Activated T-helper 1 cell treated with anti-CD3 and anti-CD28 coated beads, Interleukin-12 subunit alpha, Interleukin-12 subunit beta, Interleukin-2, Interleukin-4 antibody, amounts not matched to agents 30 ng/mL and 10 ng/mL and 1 ng/mL, durations not matched to agents 14 hours and 24 hours and 36 hours (primary cell): ENCODE data around the gene TENM4. TPM values are rescaled to one million over a fixed set of nuclear protein-coding genes. Genes with fewer than 3 reads are reported as not detected.

Source experiments
- DNase-seq: peaks from one replicate; pipeline ENCODE4 v3.0.0; 2021; ENCODE audit warnings: low spot score
- H3K27ac Mint-ChIP-seq: one replicate; pipeline ENCODE4 v1.8.0; 2021; ENCODE audit warnings: mild to moderate bottlenecking, mixed read lengths
- H3K27me3 Mint-ChIP-seq: one replicate; pipeline ENCODE4 v1.8.0; 2022; ENCODE audit warnings: mild to moderate bottlenecking, moderate library complexity, mixed read lengths; ENCODE audit not compliant: insufficient read depth
- H3K36me3 Mint-ChIP-seq: one replicate; pipeline ENCODE4 v1.8.0; 2021; ENCODE audit warnings: low read depth, mixed read lengths
- H3K4me1 Mint-ChIP-seq: one replicate; pipeline ENCODE4 v1.8.0; 2021; ENCODE audit warnings: low read depth, mixed read lengths
- H3K4me3 Mint-ChIP-seq: one replicate; pipeline ENCODE4 v1.8.0; 2021; ENCODE audit warnings: mild to moderate bottlenecking, moderate library complexity, mixed read lengths
- H3K9me3 Mint-ChIP-seq: one replicate; pipeline ENCODE4 v1.8.0; 2021; ENCODE audit warnings: mixed read lengths
- intact Hi-C: fragments of 100-400 bp; cut with micrococcal nuclease; formaldehyde crosslinking; loops from one replicate; pipeline ENCODE4 v1.15.1; 2024
- total RNA-seq: library from RNA; stranded (reverse); gene quantifications from 2 replicates; pipeline ENCODE4 v1.2.3, GENCODE V29; 2022

TENM4 gene
- total RNA-seq, 1 donor from 2014 or later = 0.03 TPM

DNA sequence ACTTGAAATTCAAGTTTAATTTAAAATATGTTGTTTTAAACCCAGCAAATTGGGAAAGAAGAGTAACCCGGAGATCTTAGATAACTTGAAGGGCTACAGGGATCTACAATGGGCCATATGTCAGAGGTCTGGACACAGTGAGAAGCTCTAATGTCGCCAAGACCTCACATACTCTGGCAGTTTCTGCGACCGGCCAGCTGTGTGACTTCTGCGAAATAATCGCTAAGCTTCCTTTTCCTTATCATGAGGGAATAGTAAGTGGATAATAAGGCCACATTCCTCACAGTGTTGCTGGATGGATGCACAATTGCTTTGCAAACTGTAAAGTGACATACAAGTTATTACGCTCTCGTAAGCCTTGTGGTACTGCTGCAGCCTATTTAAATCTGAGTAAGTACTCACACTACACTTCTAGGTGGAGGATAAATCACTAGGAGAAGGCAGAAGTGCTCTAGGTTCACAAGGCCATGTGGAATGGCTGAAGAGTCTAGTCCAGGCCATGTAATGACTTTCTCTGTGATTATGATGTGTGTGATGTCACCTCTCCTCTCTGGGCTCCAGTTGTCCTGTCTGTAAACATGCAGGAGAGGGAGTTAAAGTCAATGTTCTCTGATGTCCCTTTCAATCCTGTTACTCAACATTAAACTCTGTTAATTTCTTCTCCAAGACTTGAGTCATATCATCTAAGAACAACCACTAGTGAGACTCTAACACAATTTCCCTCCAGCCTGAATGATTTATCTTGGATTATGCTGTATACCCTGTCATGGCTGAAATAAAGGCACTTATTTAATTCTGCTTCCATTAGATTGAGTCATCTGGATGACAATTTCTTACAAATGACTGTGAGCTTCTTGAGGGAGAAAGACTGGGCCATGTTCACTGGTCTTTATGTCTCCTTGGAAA, 673.5 kb downstream of the TENM4 start:
- H3K27me3 Mint-ChIP-seq = peaks cover 6% of the 10 kb centered on the region
- DNase-seq = no peak
- H3K36me3 Mint-ChIP-seq = no peaks in the 10 kb centered on the region
- intact Hi-C loops = no loop called here
- no peak overlapping the region for H3K4me3 Mint-ChIP-seq
- no peaks in the 10 kb centered on the region for H3K9me3 Mint-ChIP-seq
- H3K4me1 Mint-ChIP-seq = no peaks in the 10 kb centered on the region
- H3K27ac Mint-ChIP-seq = no peak overlapping the region

DNA sequence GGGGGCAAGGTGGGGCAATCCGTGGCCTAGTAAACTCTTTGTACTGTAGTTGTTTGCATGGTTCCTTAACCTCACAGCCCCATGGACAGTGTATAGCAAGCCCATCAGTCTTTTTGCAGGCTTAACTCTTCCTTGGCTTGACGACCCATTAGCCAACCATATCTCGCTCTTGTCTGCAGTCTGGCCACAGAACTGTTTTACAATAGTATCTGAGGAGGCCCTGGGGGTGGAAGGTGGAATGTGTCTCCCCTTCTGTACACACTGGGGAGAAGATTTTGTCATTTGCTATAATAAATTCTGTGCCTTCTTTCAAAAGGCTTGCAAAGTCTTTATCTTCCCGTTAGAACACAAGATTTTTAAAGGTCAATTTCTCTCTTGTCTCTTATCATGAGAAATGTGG, 675.9 kb downstream of the TENM4 start:
- no peaks in the 10 kb centered on the region for H3K4me1 Mint-ChIP-seq
- intact Hi-C loops = no loop called here
- DNase-seq = no peak
- H3K4me3 Mint-ChIP-seq = no peak overlapping the region
- H3K9me3 Mint-ChIP-seq = no peaks in the 10 kb centered on the region
- no peaks in the 10 kb centered on the region for H3K36me3 Mint-ChIP-seq
- H3K27ac Mint-ChIP-seq = no peak overlapping the region
- H3K27me3 Mint-ChIP-seq = peaks cover 6% of the 10 kb centered on the region

DNA sequence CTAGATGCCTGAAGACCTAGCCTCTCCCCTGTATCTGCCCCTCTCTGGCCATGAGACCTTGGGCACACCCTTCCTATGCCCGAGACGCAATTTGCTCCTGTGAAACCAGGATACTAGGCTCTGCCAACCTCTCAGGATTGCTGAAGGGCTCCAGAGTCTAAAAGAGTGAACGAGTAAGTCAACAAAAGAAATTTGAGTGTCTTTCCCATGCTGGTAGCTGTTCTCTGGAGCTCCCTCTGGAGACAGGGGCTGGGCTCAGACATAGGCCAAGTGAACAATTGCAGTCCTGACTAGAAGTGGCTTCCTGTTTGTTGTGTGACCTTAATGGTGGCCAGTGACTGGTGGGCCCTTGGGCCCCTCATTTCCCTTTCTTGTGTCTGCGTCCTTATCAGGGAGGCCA, 677.2 kb downstream of the TENM4 start:
- Mint-ChIP-seq H3K4me3 (no peak overlapping the region), H3K36me3 (no peaks in the 10 kb centered on the region), H3K27me3 (peaks cover 8% of the 10 kb centered on the region), H3K27ac (no peak overlapping the region), H3K4me1 (no peaks in the 10 kb centered on the region), H3K9me3 (no peaks in the 10 kb centered on the region)
- DNase-seq = no peak
- intact Hi-C loops = no loop called here

DNA sequence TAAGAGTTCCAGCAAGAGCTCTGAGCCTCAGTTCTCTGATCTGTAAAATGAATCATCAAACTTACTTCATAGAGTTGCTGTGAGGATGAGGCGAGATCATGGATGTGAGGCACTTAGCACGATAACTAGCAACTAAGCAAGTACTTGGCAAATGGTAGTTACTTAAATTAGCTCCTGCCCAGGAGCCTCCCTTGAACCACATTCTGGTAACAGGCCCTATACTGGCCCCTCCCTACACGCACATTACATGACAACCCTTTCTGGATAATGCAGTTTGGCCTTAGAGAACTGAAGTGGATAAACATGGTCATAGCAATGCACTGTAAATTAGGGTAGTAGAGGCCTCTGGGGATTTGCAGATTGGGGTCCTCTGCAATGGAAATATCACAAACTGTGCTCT, 678.7 kb downstream of the TENM4 start:
- Mint-ChIP-seq H3K4me3 (no peak overlapping the region), H3K27ac (no peak overlapping the region), H3K4me1 (no peaks in the 10 kb centered on the region), H3K36me3 (no peaks in the 10 kb centered on the region), H3K9me3 (no peaks in the 10 kb centered on the region), H3K27me3 (peaks cover 8% of the 10 kb centered on the region)
- no peak for DNase-seq
- intact Hi-C loops = no loop called here

DNA sequence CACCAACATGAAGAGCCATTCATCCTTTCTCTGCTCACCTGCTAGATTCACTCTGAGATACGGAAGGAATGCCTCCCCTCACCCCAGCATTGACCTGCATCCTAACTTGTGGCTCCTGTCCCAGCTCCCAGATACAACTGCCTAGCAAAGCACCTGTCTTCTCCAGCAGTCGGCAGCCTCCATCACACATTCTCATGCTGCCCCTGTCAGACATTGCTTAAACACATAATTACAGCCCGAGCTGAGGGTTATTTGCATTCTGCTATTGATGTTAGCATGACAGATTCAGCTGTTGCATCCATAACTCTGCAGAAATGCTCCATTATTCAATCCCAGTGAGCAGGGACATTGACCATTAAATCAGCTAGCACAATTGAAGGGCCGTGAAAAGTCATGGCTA, 681.8 kb downstream of the TENM4 start:
- peaks cover 5% of the 10 kb centered on the region for H3K27me3 Mint-ChIP-seq
- intact Hi-C loops = no loop called here
- DNase-seq = no peak
- no peak overlapping the region for H3K27ac Mint-ChIP-seq
- no peaks in the 10 kb centered on the region for H3K9me3 Mint-ChIP-seq
- H3K36me3 Mint-ChIP-seq = no peaks in the 10 kb centered on the region
- H3K4me1 Mint-ChIP-seq = no peaks in the 10 kb centered on the region
- no peak overlapping the region for H3K4me3 Mint-ChIP-seq

DNA sequence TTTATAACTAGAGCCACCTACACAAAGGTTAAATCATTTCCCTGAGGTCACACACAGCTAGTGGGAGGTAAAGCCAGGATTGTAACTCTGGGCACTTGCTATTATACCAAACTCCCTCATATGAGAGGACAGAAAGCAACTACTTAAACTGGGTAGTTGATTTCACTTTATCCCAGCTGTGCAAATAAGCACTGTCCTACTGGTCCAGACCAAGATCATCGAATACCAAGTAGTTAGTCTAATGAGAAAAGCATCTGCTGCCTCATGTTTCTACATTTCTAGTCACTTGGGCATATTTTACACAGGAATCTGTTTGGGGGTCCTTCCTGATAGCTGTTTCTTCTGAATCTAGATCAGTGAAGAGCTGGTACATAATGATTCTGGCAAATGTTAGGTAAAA, 687.5 kb downstream of the TENM4 start:
- H3K4me3 Mint-ChIP-seq = no peak overlapping the region
- H3K27me3 Mint-ChIP-seq = peaks cover 7% of the 10 kb centered on the region
- H3K36me3 Mint-ChIP-seq = no peaks in the 10 kb centered on the region
- intact Hi-C loops = no loop called here
- H3K4me1 Mint-ChIP-seq = no peaks in the 10 kb centered on the region
- no peak for DNase-seq
- no peaks in the 10 kb centered on the region for H3K9me3 Mint-ChIP-seq
- H3K27ac Mint-ChIP-seq = no peak overlapping the region

DNA sequence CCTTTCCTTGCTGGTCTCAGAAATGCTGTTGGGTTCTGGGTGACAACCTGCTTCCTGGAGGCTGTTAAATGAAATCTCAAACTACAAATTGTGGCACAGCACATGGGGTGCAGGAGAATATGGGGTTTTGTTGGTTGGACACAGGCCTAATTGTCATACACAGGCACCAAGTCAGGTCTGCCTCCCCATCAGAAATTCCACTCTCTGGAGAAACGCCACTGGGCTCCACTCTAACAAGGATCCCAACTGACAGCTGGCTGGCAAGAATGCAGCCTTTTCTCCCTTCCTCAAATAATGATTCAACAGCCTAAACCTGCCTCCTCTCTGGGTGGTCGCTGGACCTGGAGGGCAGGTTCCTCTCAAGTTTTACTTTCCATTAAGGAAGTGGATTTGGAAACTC, 688.3 kb downstream of the TENM4 start:
- intact Hi-C loops = no loop called here
- no peak for DNase-seq
- H3K4me3 Mint-ChIP-seq = no peak overlapping the region
- no peak overlapping the region for H3K27ac Mint-ChIP-seq
- H3K27me3 Mint-ChIP-seq = peaks cover 7% of the 10 kb centered on the region
- no peaks in the 10 kb centered on the region for H3K9me3 Mint-ChIP-seq
- no peaks in the 10 kb centered on the region for H3K4me1 Mint-ChIP-seq
- no peaks in the 10 kb centered on the region for H3K36me3 Mint-ChIP-seq

DNA sequence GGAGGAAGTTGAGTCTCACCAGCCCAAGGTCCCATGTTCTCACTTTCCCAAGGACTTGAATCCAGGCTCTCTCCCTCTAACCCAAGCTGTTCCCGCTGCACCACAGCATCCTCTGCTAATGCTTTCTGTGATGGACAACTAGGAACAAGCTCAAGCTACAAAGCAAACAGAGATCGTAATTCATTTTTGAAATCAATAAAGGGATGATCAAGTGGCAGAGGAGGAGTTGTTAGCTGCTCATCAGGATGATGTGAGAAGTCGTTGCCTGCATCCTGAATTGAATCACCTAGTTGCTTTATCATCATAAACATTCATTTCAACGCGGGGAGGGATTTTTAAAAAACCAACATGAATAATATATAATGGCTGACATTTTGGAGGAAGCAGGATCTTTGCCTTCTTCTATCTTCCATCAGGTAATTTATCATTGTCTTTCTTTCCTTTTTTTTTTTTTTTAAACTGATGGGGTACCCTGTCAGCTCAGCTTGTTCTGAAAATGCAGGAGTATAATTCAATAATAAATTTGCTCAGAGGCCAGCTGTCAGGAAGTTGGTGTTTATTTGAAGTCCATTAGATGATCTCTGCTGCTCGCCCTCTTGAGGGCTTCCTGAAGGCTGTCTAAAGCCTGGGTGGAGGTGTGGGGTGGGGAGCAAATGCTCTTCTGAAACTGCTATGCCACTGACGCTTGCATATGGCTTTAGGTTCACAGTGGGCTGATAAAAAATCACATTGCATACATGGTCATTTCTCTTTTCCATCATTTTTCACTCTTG, 691.7 kb downstream of the TENM4 start:
- no peaks in the 10 kb centered on the region for H3K36me3 Mint-ChIP-seq
- no peak overlapping the region for H3K4me3 Mint-ChIP-seq
- no peaks in the 10 kb centered on the region for H3K9me3 Mint-ChIP-seq
- no peaks in the 10 kb centered on the region for H3K4me1 Mint-ChIP-seq
- H3K27ac Mint-ChIP-seq = no peak overlapping the region
- H3K27me3 Mint-ChIP-seq = peaks cover 12% of the 10 kb centered on the region
- no peak for DNase-seq
- intact Hi-C loops = no loop called here

DNA sequence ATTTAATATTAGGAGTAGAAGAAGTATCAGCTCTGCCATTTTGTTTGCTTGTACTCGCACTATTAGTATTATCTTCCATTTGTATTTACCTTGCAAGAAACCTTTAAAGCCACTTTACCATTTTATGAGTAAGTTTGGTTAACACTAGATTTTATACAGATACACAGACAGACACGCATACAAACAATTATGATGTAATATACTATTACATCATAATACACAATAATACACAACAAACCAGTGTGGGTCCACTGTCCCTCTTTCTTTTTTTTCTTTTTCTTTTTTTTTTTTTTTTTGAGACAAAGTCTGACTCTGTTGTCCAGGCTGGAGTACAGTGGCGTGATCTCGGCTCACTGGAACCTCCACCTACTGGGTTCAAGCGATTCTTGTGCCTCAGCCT, 695.9 kb downstream of the TENM4 start:
- H3K4me3 Mint-ChIP-seq = no peak overlapping the region
- H3K36me3 Mint-ChIP-seq = no peaks in the 10 kb centered on the region
- no peak overlapping the region for H3K27ac Mint-ChIP-seq

DNA sequence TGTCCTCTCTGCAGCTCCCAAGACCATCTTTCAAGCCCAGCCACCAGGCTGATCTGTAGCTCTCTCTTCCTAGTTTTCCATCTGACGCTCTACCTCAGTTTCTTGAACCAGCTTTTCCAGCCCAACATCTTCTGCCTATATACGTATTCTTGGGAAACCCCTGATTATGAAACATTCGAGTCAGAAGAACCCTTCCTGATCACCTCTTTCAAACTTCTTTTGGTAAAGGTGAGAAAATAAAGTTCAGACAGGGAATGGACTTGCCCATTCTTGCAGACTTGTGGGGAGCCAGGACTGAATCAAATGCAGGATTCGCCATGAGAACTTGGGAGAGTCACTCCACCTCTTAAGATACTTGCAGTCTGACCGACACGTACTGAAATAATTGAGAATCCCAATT, 696.6 kb downstream of the TENM4 start:
- DNase-seq = no peak
- intact Hi-C loops = no loop called here
- Mint-ChIP-seq H3K27ac (no peak overlapping the region), H3K36me3 (no peaks in the 10 kb centered on the region), H3K4me1 (no peaks in the 10 kb centered on the region), H3K9me3 (no peaks in the 10 kb centered on the region), H3K27me3 (peaks cover 7% of the 10 kb centered on the region), H3K4me3 (no peak overlapping the region)

More for the DNA sequence above, 695.9 kb downstream of the TENM4 start:
- Mint-ChIP-seq H3K4me1 (no peaks in the 10 kb centered on the region), H3K9me3 (no peaks in the 10 kb centered on the region), H3K27me3 (peaks cover 7% of the 10 kb centered on the region)
- intact Hi-C loops = no loop called here
- no peak for DNase-seq

DNA sequence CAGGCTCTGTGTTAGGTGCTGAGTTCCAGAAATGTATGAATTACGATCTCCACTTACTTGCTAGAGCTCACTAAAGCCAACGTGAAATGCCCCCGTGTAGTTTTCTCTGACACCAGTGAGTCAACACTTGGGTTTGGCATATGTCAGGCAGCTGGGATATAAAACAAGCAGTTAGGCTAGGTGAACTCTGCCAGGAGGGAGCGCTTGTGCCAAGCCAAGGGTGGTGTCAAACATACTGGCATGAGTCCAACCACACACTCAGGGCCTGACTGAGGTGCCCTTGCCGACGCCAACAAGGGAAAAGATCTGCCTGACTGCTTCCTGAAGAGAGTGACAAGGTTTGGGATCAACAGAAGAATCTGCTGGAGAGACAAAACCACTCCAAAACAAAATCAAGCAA, 698.4 kb downstream of the TENM4 start:
- H3K27me3 Mint-ChIP-seq = peaks cover 9% of the 10 kb centered on the region
- no peaks in the 10 kb centered on the region for H3K36me3 Mint-ChIP-seq
- no peaks in the 10 kb centered on the region for H3K9me3 Mint-ChIP-seq
- no peak overlapping the region for H3K4me3 Mint-ChIP-seq
- no peak for DNase-seq
- H3K4me1 Mint-ChIP-seq = no peaks in the 10 kb centered on the region
- no peak overlapping the region for H3K27ac Mint-ChIP-seq
- intact Hi-C loops = no loop called here

DNA sequence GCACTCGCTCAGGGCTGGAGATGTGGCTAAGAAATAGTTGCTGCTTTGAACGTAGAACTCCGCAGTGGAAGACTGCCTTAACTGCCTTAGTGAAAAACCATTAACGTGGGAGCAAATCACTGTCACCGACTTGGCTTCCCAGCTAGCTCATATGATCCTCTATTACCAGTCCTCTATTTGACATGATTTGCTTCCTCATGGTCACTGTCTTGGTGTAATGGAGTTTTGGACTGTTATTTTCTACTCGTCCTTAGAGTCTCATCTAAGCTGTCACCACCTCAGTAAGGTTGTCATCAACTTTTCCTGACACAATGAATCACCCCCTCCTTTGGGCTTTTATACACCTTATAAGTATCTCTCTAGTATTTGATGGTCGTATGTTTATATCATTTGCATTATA, 699.1 kb downstream of the TENM4 start:
- H3K4me1 Mint-ChIP-seq = no peaks in the 10 kb centered on the region
- DNase-seq = no peak
- H3K4me3 Mint-ChIP-seq = no peak overlapping the region
- H3K27me3 Mint-ChIP-seq = peaks cover 7% of the 10 kb centered on the region
- no peaks in the 10 kb centered on the region for H3K36me3 Mint-ChIP-seq
- intact Hi-C loops = no loop called here
- no peak overlapping the region for H3K27ac Mint-ChIP-seq
- no peaks in the 10 kb centered on the region for H3K9me3 Mint-ChIP-seq
